HEK293 (cell line): ENCODE measurements around the gene RAP1B.
A peak's percentile ranks its signal among the peaks of the same experiment; 100 is the strongest.

Experiments
- CTCF ChIA-PET: fragments of 350-600 bp; formaldehyde crosslinking; extraction: SDS; loops from one replicate; lab custom pipeline; 2021; ENCODE audit warnings: antibody characterized with exemption; lab: Yijun Ruan, JAX
- POLR2A ChIA-PET: fragments of 300-600 bp; formaldehyde crosslinking; extraction: SDS; loops from one replicate; lab custom pipeline; 2020; ENCODE audit warnings: antibody characterized with exemption, inconsistent platforms; lab: Yijun Ruan, JAX
- H3K27ac ChIP-seq: fragments of 200-500 bp; sonication (Bioruptor generic); 2 replicates; pipeline ENCODE4 v1.5.1; 2014; ENCODE audit warnings: low read depth, low read length, control low read depth, inconsistent platforms; ENCODE audit errors: extremely low read depth
- H3K36me3 ChIP-seq, 2 experiments: fragments of 200-500 bp in 1 of 2; sonication (Bioruptor generic) in 1 of 2; 1 replicate in 1 of 2; 2 replicates in 1 of 2; pipeline ENCODE4 v1.5.1; 2014 to 2017; ENCODE audit warnings: inconsistent platforms in 2 of 2, low read length in 2 of 2; ENCODE audit not compliant: control insufficient read depth in 2 of 2, insufficient read depth in 1 of 2
- H3K4me1 ChIP-seq: fragments of 200-500 bp; sonication (Bioruptor generic); 2 replicates; pipeline ENCODE4 v1.5.1; 2014; ENCODE audit warnings: mild to moderate bottlenecking, low read length, inconsistent platforms; ENCODE audit not compliant: control insufficient read depth, insufficient read depth
- H3K4me3 ChIP-seq: 2 replicates; pipeline ENCODE4 v1.5.1; 2011; ENCODE audit warnings: low read depth, mild to moderate bottlenecking, control low read depth, low read length, moderate library complexity
- H3K9me3 ChIP-seq: fragments of 200-500 bp; sonication (Bioruptor generic); 2 replicates; pipeline ENCODE4 v1.5.1; 2014; ENCODE audit warnings: low read depth, low read length, inconsistent platforms; ENCODE audit not compliant: control insufficient read depth, insufficient read depth
- BCL11B ChIP-seq: fragments of 450-650 bp; formaldehyde crosslinking; IDR thresholded peaks from 2 replicates; pipeline ENCODE4 v1.5.1; 2016; ENCODE audit warnings: low read depth, missing biosample characterization, missing genetic modification characterization
- IKZF3 ChIP-seq: fragments of 450-650 bp; IDR thresholded peaks from 2 replicates; pipeline ENCODE4 v1.5.0; 2018; ENCODE audit warnings: missing biosample characterization, mild to moderate bottlenecking, missing genetic modification characterization, moderate library complexity
- KLF9 ChIP-seq: fragments of 450-650 bp; formaldehyde crosslinking; IDR thresholded peaks from 2 replicates; pipeline ENCODE4 v1.5.1; 2016; ENCODE audit warnings: missing biosample characterization, missing genetic modification characterization, low read depth
- OVOL3 ChIP-seq: fragments of 450-650 bp; formaldehyde crosslinking; IDR thresholded peaks from 2 replicates; pipeline ENCODE4 v1.5.1; 2016; ENCODE audit warnings: missing biosample characterization, missing genetic modification characterization
- REST ChIP-seq: fragments of 450-650 bp; formaldehyde crosslinking; IDR thresholded peaks from 2 replicates; pipeline ENCODE4 v1.5.1; 2016; ENCODE audit warnings: missing biosample characterization, missing genetic modification characterization
- SETDB1 ChIP-seq: IDR thresholded peaks from one replicate; pipeline ENCODE4 v1.6.1; 2017; ENCODE audit warnings: mild to moderate bottlenecking, low read length, moderate library complexity, mixed read lengths; ENCODE audit not compliant: insufficient read length
- ZBTB48 ChIP-seq: fragments of 450-650 bp; formaldehyde crosslinking; IDR thresholded peaks from 2 replicates; pipeline ENCODE4 v1.5.1; 2016; ENCODE audit warnings: missing biosample characterization, missing genetic modification characterization
- ZNF121 ChIP-seq: fragments of 450-650 bp; formaldehyde crosslinking; IDR thresholded peaks from 2 replicates; pipeline ENCODE4 v1.5.1; 2016; ENCODE audit warnings: missing biosample characterization, missing genetic modification characterization
- ZNF140 ChIP-seq: fragments of 450-650 bp; formaldehyde crosslinking; IDR thresholded peaks from 2 replicates; pipeline ENCODE4 v1.5.1; 2016; ENCODE audit warnings: missing biosample characterization, missing genetic modification characterization
- ZNF211 ChIP-seq: fragments of 450-650 bp; formaldehyde crosslinking; IDR thresholded peaks from 2 replicates; pipeline ENCODE4 v1.5.1; 2016; ENCODE audit warnings: low read depth, missing biosample characterization, missing genetic modification characterization
- ZNF266 ChIP-seq: fragments of 450-650 bp; formaldehyde crosslinking; IDR thresholded peaks from 2 replicates; pipeline ENCODE4 v1.5.1; 2016; ENCODE audit warnings: missing biosample characterization, missing genetic modification characterization, low read depth
- ZNF311 ChIP-seq: fragments of 450-650 bp; formaldehyde crosslinking; IDR thresholded peaks from 2 replicates; pipeline ENCODE4 v1.5.1; 2017; ENCODE audit warnings: missing biosample characterization, missing genetic modification characterization, borderline replicate concordance
- ZNF391 ChIP-seq: fragments of 450-650 bp; formaldehyde crosslinking; IDR thresholded peaks from 2 replicates; pipeline ENCODE4 v1.5.1; 2016; ENCODE audit warnings: low read depth, missing biosample characterization, missing genetic modification characterization, borderline replicate concordance
- ZNF473 ChIP-seq: fragments of 450-650 bp; formaldehyde crosslinking; IDR thresholded peaks from 2 replicates; pipeline ENCODE4 v1.5.1; 2017; ENCODE audit warnings: missing biosample characterization, missing genetic modification characterization
- ZNF513 ChIP-seq: fragments of 450-650 bp; IDR thresholded peaks from 2 replicates; pipeline ENCODE4 v1.5.1; 2018; ENCODE audit warnings: missing biosample characterization, missing genetic modification characterization
- ZNF544 ChIP-seq: fragments of 450-650 bp; formaldehyde crosslinking; IDR thresholded peaks from 2 replicates; pipeline ENCODE4 v1.5.0; 2017; ENCODE audit warnings: missing biosample characterization, missing genetic modification characterization
- ZNF549 ChIP-seq: fragments of 450-650 bp; IDR thresholded peaks from 2 replicates; pipeline ENCODE4 v1.5.1; 2018; ENCODE audit warnings: missing biosample characterization, missing genetic modification characterization, mild to moderate bottlenecking, inconsistent platforms, moderate library complexity
- ZNF596 ChIP-seq: fragments of 450-650 bp; IDR thresholded peaks from 2 replicates; pipeline ENCODE4 v1.5.0; 2018; ENCODE audit warnings: missing biosample characterization, mild to moderate bottlenecking, missing genetic modification characterization, moderate library complexity
- ZNF623 ChIP-seq: fragments of 450-650 bp; formaldehyde crosslinking; IDR thresholded peaks from 2 replicates; pipeline ENCODE4 v1.5.1; 2016; ENCODE audit warnings: missing biosample characterization, missing genetic modification characterization
- ZNF670 ChIP-seq: fragments of 450-650 bp; formaldehyde crosslinking; IDR thresholded peaks from 2 replicates; pipeline ENCODE4 v1.5.1; 2016; ENCODE audit warnings: missing biosample characterization, missing genetic modification characterization, low read depth
- ZNF701 ChIP-seq: fragments of 450-650 bp; formaldehyde crosslinking; IDR thresholded peaks from 2 replicates; pipeline ENCODE4 v1.5.1; 2016; ENCODE audit warnings: missing biosample characterization, missing genetic modification characterization
- ZSCAN16 ChIP-seq: fragments of 450-650 bp; formaldehyde crosslinking; IDR thresholded peaks from 2 replicates; pipeline ENCODE4 v1.5.1; 2016; ENCODE audit warnings: missing biosample characterization, missing genetic modification characterization
- ZSCAN30 ChIP-seq: fragments of 450-650 bp; IDR thresholded peaks from 2 replicates; pipeline ENCODE4 v1.5.1; 2018; ENCODE audit warnings: missing biosample characterization, mild to moderate bottlenecking, missing genetic modification characterization, moderate library complexity
- TF ChIP-seq, protein P1 (sequence below): fragments of 450-650 bp; formaldehyde crosslinking; IDR thresholded peaks from 2 replicates; pipeline ENCODE4 v1.5.1; 2016; ENCODE audit warnings: missing biosample characterization, missing genetic modification characterization, low read depth

RAP1B gene

GRCh38 chr12:68627673-68628319, 17.1 kb downstream of the RAP1B start:
- Histone ChIP-seq H3K9me3 (no peaks in the 10 kb centered on the region), H3K4me3 (no peak overlapping the region), H3K36me3 (peaks cover 0 to 29% of the 10 kb centered on the region in 2 experiments; a peak in 1 of 3 replicates), H3K4me1 (peaks cover 4% of the 10 kb centered on the region; the same call in 1 of the 2 replicates), H3K27ac (no peak overlapping the region)
- ChIA-PET POLR2A (no interaction called here), CTCF (interaction anchor here (0.7 to 1.0 kb wide), 2 partner anchors 48 to 269 kb away, joined by 3 read pairs; no protein-coding TSS in a partner anchor)
- TF ChIP-seq ZNF670 (tag by site-specific recombination) (no peak), OVOL3 (tag by site-specific recombination) (no peak), ZNF549 (peak; percentile 48; the same call in 1 of the 2 replicates), ZNF140 (tag by site-specific recombination) (no peak), ZNF211 (tag by site-specific recombination) (no peak), ZNF266 (tag by site-specific recombination) (no peak), ZSCAN30 (tag by site-specific recombination) (no peak), ZSCAN16 (tag by site-specific recombination) (no peak), ZNF121 (tag by site-specific recombination) (0 out of 2 replicates have a peak, but pooled peaks have one; percentile 24), SETDB1 (peak; percentile 80), REST (tag by site-specific recombination) (no peak), ZNF596 (tag by site-specific recombination) (no peak), ZNF544 (no peak), IKZF3 (tag by site-specific recombination) (no peak), ZNF701 (tag by site-specific recombination) (no peak), ZNF391 (tag by site-specific recombination) (no peak), ZNF513 (tag by site-specific recombination) (no peak)

- Histone ChIP-seq H3K36me3 (peaks cover 0 to 29% of the 10 kb centered on the region in 2 experiments; a peak in 1 of 3 replicates), H3K4me3 (no peak overlapping the region), H3K27ac (no peak overlapping the region), H3K9me3 (no peaks in the 10 kb centered on the region), H3K4me1 (peaks cover 4% of the 10 kb centered on the region; the same call in 1 of the 2 replicates)
- POLR2A ChIA-PET = no interaction called here
- CTCF ChIA-PET = interaction anchor here (0.5 to 1.0 kb wide), 2 partner anchors 9 to 269 kb away, joined by 3 to 5 read pairs; no protein-coding TSS in a partner anchor
- TF ChIP-seq ZNF623 (no peak), ZNF311 (tag by site-specific recombination) (no peak), ZBTB48 (tag by site-specific recombination) (no peak), KLF9 (tag by site-specific recombination) (no peak), ZNF473 (tag by site-specific recombination) (no peak), BCL11B (tag by site-specific recombination) (no peak), ZNF701 (tag by site-specific recombination) (no peak), REST (tag by site-specific recombination) (no peak)
- TF ChIP-seq, protein P1, sequence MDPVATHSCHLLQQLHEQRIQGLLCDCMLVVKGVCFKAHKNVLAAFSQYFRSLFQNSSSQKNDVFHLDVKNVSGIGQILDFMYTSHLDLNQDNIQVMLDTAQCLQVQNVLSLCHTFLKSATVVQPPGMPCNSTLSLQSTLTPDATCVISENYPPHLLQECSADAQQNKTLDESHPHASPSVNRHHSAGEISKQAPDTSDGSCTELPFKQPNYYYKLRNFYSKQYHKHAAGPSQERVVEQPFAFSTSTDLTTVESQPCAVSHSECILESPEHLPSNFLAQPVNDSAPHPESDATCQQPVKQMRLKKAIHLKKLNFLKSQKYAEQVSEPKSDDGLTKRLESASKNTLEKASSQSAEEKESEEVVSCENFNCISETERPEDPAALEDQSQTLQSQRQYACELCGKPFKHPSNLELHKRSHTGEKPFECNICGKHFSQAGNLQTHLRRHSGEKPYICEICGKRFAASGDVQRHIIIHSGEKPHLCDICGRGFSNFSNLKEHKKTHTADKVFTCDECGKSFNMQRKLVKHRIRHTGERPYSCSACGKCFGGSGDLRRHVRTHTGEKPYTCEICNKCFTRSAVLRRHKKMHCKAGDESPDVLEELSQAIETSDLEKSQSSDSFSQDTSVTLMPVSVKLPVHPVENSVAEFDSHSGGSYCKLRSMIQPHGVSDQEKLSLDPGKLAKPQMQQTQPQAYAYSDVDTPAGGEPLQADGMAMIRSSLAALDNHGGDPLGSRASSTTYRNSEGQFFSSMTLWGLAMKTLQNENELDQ = no peak
Measured at GRCh38 chr12:68628698-68629097, 18.0 kb downstream of the RAP1B start.
